K562 (cell line): Measurements from ENCODE around the gene CST7. TPM values are rescaled to one million over a fixed set of nuclear protein-coding genes. Genes with fewer than 3 reads are reported as not detected.
"Not testable (repeated sequence)": the region's sequence is repeated elsewhere in the genome, so short reads cannot be mapped to it uniquely, and the experiment has no call there.

Source experiments
- ATAC-seq: fragments of 200-7000 bp; cut with Tn5 transposase; 3 replicates; pipeline ENCODE4 v1.9.1; 2020; ENCODE audit warnings: moderate library complexity
- BruUV-seq: library from RNA; stranded (reverse); fragments of 400-500 nt; replicated peaks from 2 replicates; lab custom pipeline; 2021; lab: Mats Ljungman, UMichigan
- CTCF ChIA-PET: fragments of 300-600 bp; formaldehyde crosslinking; extraction: SDS; loops from one replicate; lab custom pipeline; 2021; ENCODE audit warnings: low intra/inter-chr PET ratio; lab: Yijun Ruan, JAX
- POLR2A ChIA-PET: fragments of 300-600, 350-650 bp; sonication (Branson Sonifier 250); formaldehyde crosslinking; extraction: SDS; loops from one replicate; lab custom pipeline; 2021; ENCODE audit warnings: antibody characterized with exemption, inconsistent platforms; lab: Yijun Ruan, JAX
- DNase-seq, 4 experiments: peaks; one replicate each; pipeline versions ENCODE4 v3.0.0 to v3.0.0-alpha.2; 2011 to 2018; ENCODE audit warnings: low spot score in 3 of 4, mixed read lengths in 3 of 4; ENCODE audit errors: extremely low read depth in 1 of 4
- FAIRE-seq: peaks from 2 replicates; lab custom pipeline; 2011; peaks lifted over from hg19 to GRCh38; lab: Jason Lieb, UNC
- H2AFZ ChIP-seq: 2 replicates; pipeline ENCODE4 v1.6.0; 2011; ENCODE audit warnings: low read depth, low read length, control low read depth, inconsistent platforms
- H3K27ac ChIP-seq: fragments of 200-600 bp; 3 replicates; pipeline ENCODE4 v1.8.0; 2011; ENCODE audit warnings: low read depth, mild to moderate bottlenecking, control low read depth, inconsistent platforms, low read length, moderate library complexity, mixed read lengths; ENCODE audit errors: extremely low read depth
- H3K27me3 ChIP-seq, 2 experiments: fragments of 300-600 bp in 1 of 2; 2 replicates in 1 of 2; 3 replicates in 1 of 2; pipeline versions ENCODE4 v1.6.0 to v1.8.0; 2011; ENCODE audit warnings: inconsistent platforms in 2 of 2, low read length in 2 of 2, mild to moderate bottlenecking in 1 of 2, mixed read lengths in 1 of 2, moderate library complexity in 1 of 2; ENCODE audit not compliant: control insufficient read depth in 2 of 2, insufficient read depth in 2 of 2
- H3K36me3 ChIP-seq: fragments of 300-600 bp; 3 replicates; pipeline ENCODE4 v1.8.0; 2011; ENCODE audit warnings: mild to moderate bottlenecking, low read length, inconsistent platforms; ENCODE audit not compliant: control insufficient read depth, insufficient read depth
- H3K4me1 ChIP-seq, 2 experiments: fragments of 200-600 bp in 1 of 2; replicated peaks in 1 of 2; 2 replicates in 1 of 2; 3 replicates in 1 of 2; pipeline versions ENCODE4 v1.5.1 to v1.8.0; 2011; ENCODE audit warnings: inconsistent platforms in 2 of 2, low read length in 2 of 2, mild to moderate bottlenecking in 1 of 2, mixed read lengths in 1 of 2, moderate library complexity in 1 of 2; ENCODE audit not compliant: control insufficient read depth in 2 of 2, insufficient read depth in 2 of 2
- H3K4me2 ChIP-seq: 2 replicates; pipeline ENCODE4 v1.6.1; 2011; ENCODE audit warnings: low read length, control low read depth, inconsistent platforms, mixed read lengths; ENCODE audit not compliant: insufficient read depth
- H3K4me3 ChIP-seq: fragments of 200-600 bp; sonication (generic), shearing (Covaris generic); 2 replicates; pipeline ENCODE4 v1.5.1; 2016; ENCODE audit warnings: control low read depth, inconsistent platforms
- H3K79me2 ChIP-seq: fragments of 200-600 bp; 3 replicates; pipeline ENCODE4 v1.8.0; 2011; ENCODE audit warnings: low read length, inconsistent platforms; ENCODE audit not compliant: control insufficient read depth, insufficient read depth
- H3K9ac ChIP-seq, 2 experiments: 2 replicates each; pipeline versions ENCODE4 v1.6.0 to v1.6.1; 2011; ENCODE audit warnings: low read depth in 2 of 2, low read length in 2 of 2, control low read depth in 1 of 2, inconsistent platforms in 1 of 2, mild to moderate bottlenecking in 1 of 2, mixed read lengths in 1 of 2; ENCODE audit not compliant: insufficient read depth in 1 of 2
- H3K9me1 ChIP-seq: one replicate; pipeline ENCODE4 v1.6.0; 2011; ENCODE audit warnings: inconsistent platforms, mild to moderate bottlenecking, low read length, moderate library complexity; ENCODE audit not compliant: control insufficient read depth, insufficient read depth
- H3K9me3 ChIP-seq: replicated peaks from 2 replicates; pipeline ENCODE4 v1.5.1; 2011; ENCODE audit warnings: low read depth, low read length, inconsistent platforms; ENCODE audit not compliant: control insufficient read depth, insufficient read depth
- H4K20me1 ChIP-seq: replicated peaks from 2 replicates; pipeline ENCODE4 v1.6.1; 2011; ENCODE audit warnings: low read length, inconsistent platforms, mixed read lengths; ENCODE audit not compliant: control insufficient read depth, insufficient read depth
- FOXA3 ChIP-seq, 2 experiments: fragments of 450-650 bp in 1 of 2; sonication (generic) in 1 of 2; formaldehyde crosslinking; IDR thresholded peaks in 1 of 2; conservative IDR thresholded peaks in 1 of 2; 2 replicates each; pipeline versions ENCODE4 v1.4.0 to v1.8.0; 2020 to 2022; ENCODE audit warnings: mild to moderate bottlenecking in 2 of 2, missing genetic modification reagents in 1 of 2
- GATA2 ChIP-seq: sonication (generic); formaldehyde crosslinking; IDR thresholded peaks from 2 replicates; pipeline ENCODE4 v1.4.0; 2020; ENCODE audit warnings: mild to moderate bottlenecking, missing genetic modification reagents
- MEF2A ChIP-seq: IDR thresholded peaks from 2 replicates; pipeline ENCODE4 v1.6.1; 2011; ENCODE audit warnings: low read depth, mild to moderate bottlenecking, low read length, moderate library complexity; ENCODE audit not compliant: control insufficient read depth
- NELFE ChIP-seq: IDR thresholded peaks from 2 replicates; pipeline ENCODE4 v1.6.1; 2011; ENCODE audit warnings: mild to moderate bottlenecking; ENCODE audit not compliant: insufficient read depth, insufficient read length
- PHF20 ChIP-seq: fragments of 450-650 bp; IDR thresholded peaks from 2 replicates; pipeline ENCODE4 v1.6.1; 2018; ENCODE audit not compliant: partially characterized antibody
- PKNOX1 ChIP-seq: fragments of 450-650 bp; IDR thresholded peaks from 2 replicates; pipeline ENCODE4 v1.6.1; 2016
- POLR2G ChIP-seq: fragments of 200-400 bp; formaldehyde crosslinking; IDR thresholded peaks from 2 replicates; pipeline ENCODE4 v1.6.1; 2017; ENCODE audit warnings: low read depth, mild to moderate bottlenecking, antibody characterized with exemption, low read length, moderate library complexity
- TCF3 ChIP-seq: sonication (generic); formaldehyde crosslinking; IDR thresholded peaks from 2 replicates; pipeline ENCODE4 v1.4.0; 2020; ENCODE audit warnings: mild to moderate bottlenecking, missing genetic modification reagents
- ZBTB26 ChIP-seq: fragments of 450-650 bp; formaldehyde crosslinking; IDR thresholded peaks from 2 replicates; pipeline ENCODE4 v1.4.0; 2022; ENCODE audit warnings: missing genetic modification characterization
- ZNF583 ChIP-seq: fragments of 250-450 bp; sonication (Bioruptor Pico); IDR thresholded peaks from 2 replicates; pipeline ENCODE4 v1.4.0; 2020
- WGBS: fragments of 100-300 bp; shearing (Covaris generic); methylation state at CpG from one replicate; pipeline ENCODE4 v1.1.6; 2016; ENCODE audit warnings: low coverage, mixed read lengths; ENCODE audit not compliant: insufficient coverage; ENCODE audit errors: missing lambda C conversion rate; 5-methylcytosine and 5-hydroxymethylcytosine counted together
- in situ Hi-C: fragments of 300-500 bp; cut with MboI; formaldehyde crosslinking; loops from 4 replicates; pipeline ENCODE4 v1.15.0; 2018; ENCODE audit warnings: inconsistent platforms, mixed read lengths
- intact Hi-C: fragments of 100-400 bp; cut with micrococcal nuclease; formaldehyde crosslinking; loops from 2 replicates; pipeline ENCODE4 v1.14.2; 2022
- polyA plus RNA-seq, 8 experiments: library from polyadenylated mRNA; depleted of rRNA in 4 of 8; stranded (reverse) in 5 of 8; unstranded in 3 of 8; fragments of >200 nt; fragmentation: Nextera tagmentation in 2 of 8; fragmentation: Illumina TruSeq in 1 of 8; extraction: Ambion mirVana in 2 of 8; extraction: Trizol in 1 of 8; gene quantifications; 2 replicates each; pipeline versions ENCODE4 v1.2.1 to v1.2.3, GENCODE V29; 2011 to 2014; ENCODE audit warnings: inconsistent platforms in 1 of 8, missing spikeins in 1 of 8
- total RNA-seq, 7 experiments: library from RNA; depleted of rRNA in 6 of 7; stranded (reverse); fragments of >200 nt in 6 of 7; fragmentation: Illumina TruSeq in 2 of 7; extraction: Trizol in 2 of 7; gene quantifications; 2 replicates each; pipeline versions ENCODE4 v1.2.1 to v1.2.3, GENCODE V29; 2011 to 2021; ENCODE audit warnings: low replicate concordance in 1 of 7
- TF ChIP-seq, protein P1 (sequence below): sonication (generic); formaldehyde crosslinking; IDR thresholded peaks from 2 replicates; pipeline ENCODE4 v1.8.0; 2022; ENCODE audit warnings: missing genetic modification reagents, mild to moderate bottlenecking, moderate library complexity, borderline replicate concordance

Gene CST7
- total and polyA plus RNA-seq, 9 of the 15 experiments (the other 6 are each of a cell fraction or from before 2014, with no cell fraction given), result not detected

DNA sequence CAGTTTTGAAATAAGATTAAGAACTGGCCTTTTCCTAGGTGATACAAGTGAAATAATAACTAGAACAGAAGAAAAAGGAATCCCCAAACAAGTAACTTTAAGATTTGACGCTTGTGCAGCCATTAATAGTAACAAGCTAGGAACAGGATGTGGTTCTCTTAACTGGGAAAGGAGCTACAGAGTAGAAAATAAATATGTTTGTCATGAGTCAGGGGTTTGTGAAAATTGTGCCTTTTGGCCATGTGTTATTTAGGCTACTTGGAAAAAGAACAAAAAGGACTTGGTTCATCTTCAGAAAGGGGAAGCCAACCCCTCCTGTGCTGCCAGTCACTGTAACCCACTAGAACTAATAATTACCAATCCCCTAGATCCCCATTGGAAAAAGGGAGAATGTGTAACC is 17.2 kb upstream of the CST7 start:
- intact Hi-C loops, CTCF ChIA-PET, H3K4me3 ChIP-seq, DNase-seq, H4K20me1 ChIP-seq, H3K9me3 ChIP-seq, H3K4me2 ChIP-seq, BruUV-seq, H3K79me2 ChIP-seq, POLR2A ChIA-PET, H3K9me1 ChIP-seq, ATAC-seq, H3K27ac ChIP-seq, H3K9ac ChIP-seq, H2AFZ ChIP-seq, in situ Hi-C loops, FAIRE-seq, H3K36me3 ChIP-seq, H3K27me3 ChIP-seq, H3K4me1 ChIP-seq: not testable (repeated sequence)
- 0% methylated on average over 1 of the region's 1 CpG for WGBS

- CTCF ChIA-PET, result no interaction called here
- WGBS, result 2% methylated on average over 6 of the region's 7 CpGs
- no peak for TF ChIP-seq POLR2G
- TF ChIP-seq MEF2A, result no peak
- TF ChIP-seq ZBTB26 (CRISPR knock-in tag), result no peak
- no peak for TF ChIP-seq TCF3
- no peak for TF ChIP-seq NELFE
- TF ChIP-seq ZNF583 (CRISPR knock-in tag), result no peak
- TF ChIP-seq FOXA3 (CRISPR knock-in tag; conservative IDR thresholded peaks at IDR 0.05 in 1 of 2, IDR thresholded peaks at IDR 0.05 in 1 of 2), result no peak
- TF ChIP-seq, protein P1, sequence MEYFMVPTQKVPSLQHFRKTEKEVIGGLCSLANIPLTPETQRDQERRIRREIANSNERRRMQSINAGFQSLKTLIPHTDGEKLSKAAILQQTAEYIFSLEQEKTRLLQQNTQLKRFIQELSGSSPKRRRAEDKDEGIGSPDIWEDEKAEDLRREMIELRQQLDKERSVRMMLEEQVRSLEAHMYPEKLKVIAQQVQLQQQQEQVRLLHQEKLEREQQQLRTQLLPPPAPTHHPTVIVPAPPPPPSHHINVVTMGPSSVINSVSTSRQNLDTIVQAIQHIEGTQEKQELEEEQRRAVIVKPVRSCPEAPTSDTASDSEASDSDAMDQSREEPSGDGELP, result no peak
- no peak for TF ChIP-seq PHF20
- TF ChIP-seq PKNOX1, result no peak
- no peak for TF ChIP-seq GATA2 (CRISPR knock-in tag)
Measured at GRCh38 chr20:24933266-24933908, 15.7 kb upstream of the CST7 start.

More at GRCh38 chr20:24933266-24933908, 15.7 kb upstream of the CST7 start:
- H2AFZ ChIP-seq, result no peak overlapping the region
- H4K20me1 ChIP-seq, result no peaks in the 10 kb centered on the region
- no peaks in the 10 kb centered on the region for H3K36me3 ChIP-seq
- no peak overlapping the region for H3K4me2 ChIP-seq
- no peaks in the 10 kb centered on the region for H3K9me3 ChIP-seq
- no peaks in the 10 kb centered on the region; a peak in 1 of 5 replicates for H3K27me3 ChIP-seq
- H3K79me2 ChIP-seq, result no peaks in the 10 kb centered on the region
- H3K4me3 ChIP-seq, result no peak overlapping the region
- H3K9me1 ChIP-seq, result no peaks in the 10 kb centered on the region
- in situ Hi-C loops (no loop called here), intact Hi-C loops (no loop called here)
- DNase-seq (no peak), ATAC-seq (no peak), FAIRE-seq (no peak)
- no peak overlapping the region for H3K27ac ChIP-seq
- H3K9ac ChIP-seq, result no peak overlapping the region
- no TSS peak for BruUV-seq
- POLR2A ChIA-PET, result no interaction called here
- H3K4me1 ChIP-seq, result peaks cover 0 to 3% of the 10 kb centered on the region in 2 experiments; a peak in 1 of 5 replicates
